HAP-1 (cell line): ENCODE results near the gene STEAP1B.

ENCODE experiments used
- DNase-seq, 2 experiments: peaks; one replicate each; pipeline ENCODE4 v3.0.0-alpha.2; 2016 to 2020; ENCODE audit warnings: low spot score in 2 of 2
- H3K27me3 ChIP-seq: fragments of 250-450 bp; sonication (Bioruptor Pico); 2 replicates; pipeline ENCODE4 v1.5.1; 2020; ENCODE audit warnings: low read depth, mild to moderate bottlenecking, moderate library complexity
- H3K36me3 ChIP-seq: fragments of 250-450 bp; sonication (Bioruptor Pico); replicated peaks from 2 replicates; pipeline ENCODE4 v1.5.1; 2020; ENCODE audit warnings: mild to moderate bottlenecking
- H3K4me1 ChIP-seq: fragments of 250-450 bp; sonication (Bioruptor Pico); 2 replicates; pipeline ENCODE4 v1.5.1; 2020; ENCODE audit warnings: mild to moderate bottlenecking
- H3K4me3 ChIP-seq: fragments of 250-450 bp; sonication (Bioruptor Pico); 2 replicates; pipeline ENCODE4 v1.5.1; 2020; ENCODE audit warnings: mild to moderate bottlenecking, moderate library complexity
- H3K9me3 ChIP-seq: fragments of 250-450 bp; sonication (Bioruptor Pico); 2 replicates; pipeline ENCODE4 v1.5.1; 2020; ENCODE audit warnings: mild to moderate bottlenecking, moderate library complexity
- in situ Hi-C: fragments of 300-500 bp; cut with MboI; formaldehyde crosslinking; loops from 3 replicates; pipeline ENCODE4 v1.14.3; 2020; ENCODE audit warnings: low sequenced_read_pairs, inconsistent platforms, mixed read lengths

Gene STEAP1B

GRCh38 chr7:22386206-22386858 is 113.7 kb downstream of the STEAP1B start:
- no peak for DNase-seq
- H3K4me1 ChIP-seq, result peaks cover 7% of the 10 kb centered on the region
- H3K36me3 ChIP-seq, result no peaks in the 10 kb centered on the region
- no peaks in the 10 kb centered on the region for H3K27me3 ChIP-seq
- H3K9me3 ChIP-seq, result no peaks in the 10 kb centered on the region
- in situ Hi-C loops, result no loop called here
- no peak overlapping the region for H3K4me3 ChIP-seq

GRCh38 chr7:22385326-22385725 is 114.7 kb downstream of the STEAP1B start:
- Histone ChIP-seq H3K36me3 (no peaks in the 10 kb centered on the region), H3K4me1 (peaks cover 7% of the 10 kb centered on the region), H3K4me3 (no peak overlapping the region), H3K9me3 (no peaks in the 10 kb centered on the region), H3K27me3 (no peaks in the 10 kb centered on the region)
- in situ Hi-C loops, result no loop called here
- DNase-seq, result no peak

DNA sequence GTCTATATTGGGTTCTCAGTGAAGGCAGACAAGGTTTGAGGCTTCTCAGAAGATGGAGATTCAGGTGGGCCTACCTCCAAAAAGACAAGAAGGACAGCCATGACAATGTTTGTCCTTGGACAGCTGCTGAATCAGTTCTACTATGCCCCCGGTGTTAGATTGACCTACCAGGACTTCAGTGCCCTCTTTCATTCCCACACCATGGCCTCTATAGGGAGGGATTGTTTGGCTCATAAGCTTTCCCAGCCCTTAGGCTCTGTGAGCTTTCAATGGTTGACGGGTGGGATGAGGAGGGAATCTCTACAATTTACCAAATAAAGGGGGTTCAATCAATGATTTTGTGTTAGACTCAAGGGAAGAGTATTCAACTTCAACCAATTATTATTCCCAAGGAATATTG is 119.7 kb downstream of the STEAP1B start:
- Histone ChIP-seq H3K4me3 (no peak overlapping the region), H3K9me3 (no peaks in the 10 kb centered on the region), H3K4me1 (peaks cover 7% of the 10 kb centered on the region), H3K36me3 (no peaks in the 10 kb centered on the region), H3K27me3 (no peaks in the 10 kb centered on the region; the same call in 1 of the 2 replicates)
- in situ Hi-C loops, result no loop called here
- no peak for DNase-seq

GRCh38 chr7:22378199-22378980 is 121.6 kb downstream of the STEAP1B start:
- Histone ChIP-seq H3K36me3 (no peaks in the 10 kb centered on the region), H3K4me3 (no peak overlapping the region), H3K9me3 (no peaks in the 10 kb centered on the region), H3K27me3 (no peaks in the 10 kb centered on the region; the same call in 1 of the 2 replicates), H3K4me1 (peaks cover 7% of the 10 kb centered on the region)
- in situ Hi-C loops, result no loop called here
- no peak for DNase-seq

DNA sequence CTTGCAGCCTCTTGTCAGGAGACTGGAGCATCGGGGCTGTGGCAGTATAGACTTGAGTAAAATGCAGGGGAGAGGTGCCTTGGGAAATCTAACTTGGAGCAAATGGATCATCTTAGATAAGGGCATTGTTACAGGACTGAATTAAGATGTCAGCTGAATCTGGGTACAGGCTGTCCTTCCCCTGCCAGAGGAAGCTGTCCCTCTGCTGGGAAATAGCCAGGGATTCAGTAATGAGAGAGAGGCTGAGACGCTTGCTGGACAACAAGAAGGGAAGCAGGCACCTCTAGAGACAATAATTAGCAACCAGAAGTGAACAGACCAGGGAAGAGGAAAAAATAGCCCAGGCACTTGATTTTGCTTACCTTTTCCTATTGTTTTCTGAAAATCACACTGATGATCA is 122.3 kb downstream of the STEAP1B start:
- Histone ChIP-seq H3K27me3 (no peaks in the 10 kb centered on the region; the same call in 1 of the 2 replicates), H3K9me3 (no peaks in the 10 kb centered on the region), H3K36me3 (no peaks in the 10 kb centered on the region), H3K4me1 (peaks cover 9% of the 10 kb centered on the region), H3K4me3 (no peak overlapping the region)
- DNase-seq, result no peak
- in situ Hi-C loops, result no loop called here

DNA sequence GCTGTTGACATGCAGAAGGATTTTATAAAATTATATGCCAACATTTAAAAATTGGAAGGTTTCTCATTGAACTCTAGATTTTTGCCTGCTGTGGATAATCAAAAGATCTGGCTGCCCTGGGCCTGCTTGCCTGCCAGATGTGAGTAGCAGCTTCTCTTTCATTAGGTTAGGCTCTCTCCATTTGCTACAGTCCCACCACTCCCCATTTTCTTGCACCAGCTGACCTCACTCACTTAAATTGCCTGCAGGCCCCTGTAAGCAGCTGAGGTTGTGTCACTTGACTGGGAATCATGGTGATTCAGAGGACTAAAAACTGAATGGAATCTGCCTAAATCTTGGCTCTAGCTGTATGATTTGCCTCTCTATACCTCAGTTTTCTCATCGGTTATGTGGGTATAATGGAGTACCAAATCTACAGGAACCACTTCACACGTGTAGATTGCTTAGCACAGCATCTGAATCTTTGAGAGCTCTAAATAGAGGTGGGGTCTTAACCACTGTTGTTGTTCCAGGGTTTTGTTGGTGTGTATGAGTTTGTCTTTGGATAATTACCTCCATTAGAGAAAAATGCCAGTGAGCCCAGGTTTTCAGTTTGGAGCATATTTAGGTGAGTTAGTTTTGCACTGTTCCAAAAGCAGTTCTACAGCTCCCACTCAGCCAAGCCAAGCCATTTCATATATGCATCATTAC is 124.5 kb downstream of the STEAP1B start:
- in situ Hi-C loops, result no loop called here
- no peaks in the 10 kb centered on the region for H3K36me3 ChIP-seq
- no peak for DNase-seq
- peaks cover 21% of the 10 kb centered on the region for H3K4me1 ChIP-seq
- H3K4me3 ChIP-seq, result no peak overlapping the region
- no peaks in the 10 kb centered on the region; the same call in 1 of the 2 replicates for H3K27me3 ChIP-seq
- no peaks in the 10 kb centered on the region for H3K9me3 ChIP-seq

DNA sequence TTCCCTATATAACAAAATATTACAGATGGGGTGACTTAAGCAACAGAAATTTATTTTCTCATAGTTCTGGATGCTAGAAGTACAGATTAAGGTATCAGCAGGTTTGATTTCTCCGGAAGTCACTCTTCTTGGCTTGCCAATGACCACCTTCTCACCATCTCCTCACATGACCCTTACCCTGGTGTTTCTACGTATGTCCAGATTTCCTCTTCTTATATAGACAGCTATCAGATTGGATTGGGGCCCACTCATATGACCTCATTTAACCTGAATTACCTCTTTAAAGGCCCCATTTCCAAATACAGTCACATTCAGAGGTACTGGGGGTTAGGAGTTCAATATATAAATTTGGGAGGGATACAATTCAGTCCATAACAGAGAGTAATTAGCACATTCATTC is 126.1 kb downstream of the STEAP1B start:
- peaks cover 35% of the 10 kb centered on the region for H3K4me1 ChIP-seq
- in situ Hi-C loops, result no loop called here

GRCh38 chr7:22373388-22373787 is 126.6 kb downstream of the STEAP1B start:
- Histone ChIP-seq H3K9me3 (no peaks in the 10 kb centered on the region), H3K4me3 (no peak overlapping the region), H3K27me3 (no peaks in the 10 kb centered on the region; the same call in 1 of the 2 replicates), H3K4me1 (peaks cover 35% of the 10 kb centered on the region), H3K36me3 (no peaks in the 10 kb centered on the region)
- no peak for DNase-seq
- in situ Hi-C loops, result no loop called here

More for the DNA sequence above, 126.1 kb downstream of the STEAP1B start:
- Histone ChIP-seq H3K4me3 (no peak overlapping the region), H3K27me3 (no peaks in the 10 kb centered on the region; the same call in 1 of the 2 replicates), H3K9me3 (no peaks in the 10 kb centered on the region), H3K36me3 (no peaks in the 10 kb centered on the region)
- DNase-seq, result no peak

- no peaks in the 10 kb centered on the region for H3K9me3 ChIP-seq
- in situ Hi-C loops, result no loop called here
- no peak overlapping the region for H3K4me3 ChIP-seq
- no peak for DNase-seq
- peaks cover 35% of the 10 kb centered on the region for H3K4me1 ChIP-seq
- no peaks in the 10 kb centered on the region; the same call in 1 of the 2 replicates for H3K27me3 ChIP-seq
- H3K36me3 ChIP-seq, result no peaks in the 10 kb centered on the region
These were observed 127.1 kb downstream of the STEAP1B start for GRCh38 chr7:22372863-22373262.

DNA sequence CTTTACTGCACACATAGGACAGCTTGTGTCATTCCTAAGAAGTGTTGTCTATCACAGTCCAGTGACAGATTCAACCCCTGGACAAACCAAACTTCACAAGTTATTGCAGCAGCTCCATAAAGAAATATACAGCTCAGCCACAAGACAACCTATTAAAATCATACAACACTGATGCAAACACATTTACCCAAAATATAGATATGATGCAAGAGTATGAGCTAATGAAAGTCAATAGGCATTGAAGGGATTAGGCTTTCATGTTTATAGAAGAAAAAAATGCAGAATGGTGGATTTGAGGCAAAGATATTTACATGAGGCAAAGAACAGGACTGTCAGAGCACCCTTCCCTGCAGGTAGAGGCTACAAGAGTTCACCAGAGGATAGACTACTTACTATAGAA is 128.1 kb downstream of the STEAP1B start:
- DNase-seq, result no peak
- Histone ChIP-seq H3K36me3 (no peaks in the 10 kb centered on the region), H3K9me3 (no peaks in the 10 kb centered on the region), H3K4me3 (no peak overlapping the region), H3K27me3 (no peaks in the 10 kb centered on the region; the same call in 1 of the 2 replicates), H3K4me1 (peaks cover 35% of the 10 kb centered on the region)
- in situ Hi-C loops, result no loop called here
